AG09309 (cell line): ENCODE measurements around the gene TDRD9.

ENCODE experiments used
- DNase-seq: peaks from one replicate; pipeline ENCODE4 v3.0.0-alpha.2; 2010; ENCODE audit warnings: low read depth
- H3K4me3 ChIP-seq: 2 replicates; pipeline ENCODE4 v1.5.1; 2011; ENCODE audit warnings: mild to moderate bottlenecking, low read depth, low read length, moderate library complexity; ENCODE audit not compliant: control insufficient read depth
- CTCF ChIP-seq: IDR thresholded peaks from 2 replicates; pipeline ENCODE4 v1.5.1; 2011; ENCODE audit warnings: mild to moderate bottlenecking, low read depth, low read length, inconsistent platforms; ENCODE audit not compliant: insufficient read depth, control insufficient read depth; ENCODE audit errors: missing control alignments

TDRD9 gene

GRCh38 chr14:104078031-104078455, 149.8 kb downstream of the TDRD9 start:
- peak; percentile 100 for TF ChIP-seq CTCF
- DNase-seq: peak; percentile 54
- H3K4me3 ChIP-seq: no peak overlapping the region

- DNase-seq: no peak
- no peak for TF ChIP-seq CTCF
- no peak overlapping the region for H3K4me3 ChIP-seq
Observed at GRCh38 chr14:104080376-104081260, 152.4 kb downstream of the TDRD9 start.

GRCh38 chr14:104081261-104081835, 153.1 kb downstream of the TDRD9 start:
- no peak for TF ChIP-seq CTCF
- no peak overlapping the region for H3K4me3 ChIP-seq
- DNase-seq: no peak

- no peak overlapping the region for H3K4me3 ChIP-seq
- DNase-seq: no peak
- no peak for TF ChIP-seq CTCF
Observed at GRCh38 chr14:104081951-104082464, 153.8 kb downstream of the TDRD9 start.

- DNase-seq: no peak
- TF ChIP-seq CTCF: no peak
- H3K4me3 ChIP-seq: no peak overlapping the region
Observed at GRCh38 chr14:104082807-104083206, 154.6 kb downstream of the TDRD9 start.

- no peak overlapping the region for H3K4me3 ChIP-seq
- no peak for TF ChIP-seq CTCF
- no peak for DNase-seq
Observed at GRCh38 chr14:104084251-104085002, 156.2 kb downstream of the TDRD9 start.
